D721Med (cell line): Measurements from ENCODE around the gene LTBP2.

ENCODE experiments used
- DNase-seq: peaks from one replicate; pipeline ENCODE4 v3.0.0; 2011; ENCODE audit warnings: low spot score; ENCODE audit not compliant: insufficient read length
- FAIRE-seq: peaks from 2 replicates; lab custom pipeline; 2011; peaks lifted over from hg19 to GRCh38; lab: Jason Lieb, UNC
- CTCF ChIP-seq: IDR thresholded peaks from 2 replicates; pipeline ENCODE4 v1.5.1; 2012; ENCODE audit warnings: mild to moderate bottlenecking, control low read depth; ENCODE audit not compliant: insufficient read depth; ENCODE audit errors: missing control alignments

LTBP2 gene

GRCh38 chr14:74595006-74595735, 16.9 kb downstream of the LTBP2 start:
- DNase-seq (no peak), FAIRE-seq (no peak)
- TF ChIP-seq CTCF, result no peak

- TF ChIP-seq CTCF, result no peak
- DNase-seq (no peak), FAIRE-seq (no peak)
Observed at GRCh38 chr14:74594606-74595005, 17.4 kb downstream of the LTBP2 start.

- DNase-seq, result no peak
- no peak for FAIRE-seq
Observed at GRCh38 chr14:74594029-74594428, 18.0 kb downstream of the LTBP2 start.

GRCh38 chr14:74593241-74593953, 18.6 kb downstream of the LTBP2 start:
- no peak for DNase-seq
- no peak for FAIRE-seq
- no peak for TF ChIP-seq CTCF

More at GRCh38 chr14:74594029-74594428, 18.0 kb downstream of the LTBP2 start:
- TF ChIP-seq CTCF, result no peak

- FAIRE-seq (no peak), DNase-seq (no peak)
- TF ChIP-seq CTCF, result no peak
Observed at GRCh38 chr14:74592476-74593201, 19.4 kb downstream of the LTBP2 start.

- FAIRE-seq (no peak), DNase-seq (no peak)
- no peak for TF ChIP-seq CTCF
Observed at GRCh38 chr14:74591899-74592298, 20.1 kb downstream of the LTBP2 start.

GRCh38 chr14:74591394-74591793, 20.6 kb downstream of the LTBP2 start:
- DNase-seq, result no peak
- TF ChIP-seq CTCF, result no peak
- FAIRE-seq, result no peak
